Measurements from ENCODE around the gene SMDT1. TPM values are rescaled to one million over a fixed set of nuclear protein-coding genes. Genes with fewer than 3 reads are reported as not detected.

Gene SMDT1, protein sequence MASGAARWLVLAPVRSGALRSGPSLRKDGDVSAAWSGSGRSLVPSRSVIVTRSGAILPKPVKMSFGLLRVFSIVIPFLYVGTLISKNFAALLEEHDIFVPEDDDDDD
- 93.7 TPM for polyA plus RNA-seq
- long read RNA-seq, donor 1, transcript SMDT1-201 (3 exons, 1,567 nt): major isoform, 84 of 88 reads
- long read RNA-seq, donor 1, partial matches to known transcripts: 0 of 88 reads
- long read RNA-seq, donor 1, other reads (novel, unspliced or antisense): 0 of 88 reads
- long read RNA-seq, donor 2, transcript SMDT1-201 (3 exons, 1,567 nt): major isoform, 181 of 215 reads
- long read RNA-seq, donor 2, transcript SMDT1-203 (2 exons, 556 nt): minor isoform, 7 of 215 reads
- long read RNA-seq, donor 2, transcript SMDT1-202 (3 exons, 591 nt): minor isoform, 17 of 215 reads
- long read RNA-seq, donor 2, partial matches to known transcripts: 10 of 215 reads
- long read RNA-seq, donor 2, other reads (novel, unspliced or antisense): 0 of 215 reads
- long read RNA-seq, donor 3, transcript SMDT1-201 (3 exons, 1,567 nt): major isoform, 215 of 256 reads
- long read RNA-seq, donor 3, transcript SMDT1-202 (3 exons, 591 nt): minor isoform, 14 of 256 reads
- long read RNA-seq, donor 3, partial matches to known transcripts: 25 of 256 reads
- long read RNA-seq, donor 3, other reads (novel, unspliced or antisense): 0 of 256 reads
- long read RNA-seq, donor 4, transcript SMDT1-201 (3 exons, 1,567 nt): major isoform, 18 of 20 reads
- long read RNA-seq, donor 4, partial matches to known transcripts: 0 of 20 reads
- long read RNA-seq, donor 4, other reads (novel, unspliced or antisense): 0 of 20 reads
- long read RNA-seq, donor 5, transcript SMDT1-201 (3 exons, 1,567 nt): major isoform, 91 of 102 reads
- long read RNA-seq, donor 5, transcript SMDT1-202 (3 exons, 591 nt): minor isoform, 11 of 102 reads
- long read RNA-seq, donor 5, partial matches to known transcripts: 0 of 102 reads
- long read RNA-seq, donor 5, other reads (novel, unspliced or antisense): 0 of 102 reads
- long read RNA-seq, donor 6, transcript SMDT1-201 (3 exons, 1,567 nt): major isoform, 126 of 150 reads
- long read RNA-seq, donor 6, transcript SMDT1-202 (3 exons, 591 nt): minor isoform, 10 of 150 reads
- long read RNA-seq, donor 6, partial matches to known transcripts: 13 of 150 reads
- long read RNA-seq, donor 6, other reads (novel, unspliced or antisense): 0 of 150 reads
- long read RNA-seq, donor 7, transcript SMDT1-202 (3 exons, 591 nt): minor isoform, 8 of 91 reads
- long read RNA-seq, donor 7, transcript SMDT1-201 (3 exons, 1,567 nt): major isoform, 80 of 91 reads
- long read RNA-seq, donor 7, partial matches to known transcripts: 0 of 91 reads
- long read RNA-seq, donor 7, other reads (novel, unspliced or antisense): 0 of 91 reads
- long read RNA-seq, donor 8, transcript SMDT1-203 (2 exons, 556 nt): minor isoform, 5 of 226 reads
- long read RNA-seq, donor 8, transcript SMDT1-202 (3 exons, 591 nt): minor isoform, 16 of 226 reads
- long read RNA-seq, donor 8, transcript SMDT1-201 (3 exons, 1,567 nt): major isoform, 200 of 226 reads
- long read RNA-seq, donor 8, partial matches to known transcripts: 5 of 226 reads
- long read RNA-seq, donor 8, other reads (novel, unspliced or antisense): 0 of 226 reads
- long read RNA-seq, donor 9, transcript SMDT1-201 (3 exons, 1,567 nt): major isoform, 104 of 123 reads
- long read RNA-seq, donor 9, transcript SMDT1-202 (3 exons, 591 nt): minor isoform, 12 of 123 reads
- long read RNA-seq, donor 9, partial matches to known transcripts: 6 of 123 reads
- long read RNA-seq, donor 9, other reads (novel, unspliced or antisense): 0 of 123 reads
- long read RNA-seq, donor 10, transcript SMDT1-202 (3 exons, 591 nt): minor isoform, 8 of 184 reads
- long read RNA-seq, donor 10, transcript SMDT1-201 (3 exons, 1,567 nt): major isoform, 160 of 184 reads
- long read RNA-seq, donor 10, partial matches to known transcripts: 10 of 184 reads
- long read RNA-seq, donor 10, other reads (novel, unspliced or antisense): 5 of 184 reads
- long read RNA-seq, donor 11, transcript SMDT1-202 (3 exons, 591 nt): minor isoform, 15 of 104 reads
- long read RNA-seq, donor 11, transcript SMDT1-201 (3 exons, 1,567 nt): major isoform, 89 of 104 reads
- long read RNA-seq, donor 11, partial matches to known transcripts: 0 of 104 reads
- long read RNA-seq, donor 11, other reads (novel, unspliced or antisense): 0 of 104 reads

GRCh38 chr22:42079319-42080251 lies at the start of gene SMDT1:
SMDT1 (plus strand) TSS chr22:42079700; CDS start chr22:42079769, 69 bp downstream.
- Histone ChIP-seq H3K4me3 (ENCODE audit: low read length) (peak within 1 kb of the TSS; percentile 71), H3K27ac (ENCODE audit: low read length) (peak within 1 kb of the TSS; percentile 100), H3K27me3 (ENCODE audit: control insufficient read depth, insufficient read depth, low read length) (no peaks in the 10 kb centered on the region), H3K9me3 (ENCODE audit: control insufficient read depth, low read depth, low read length) (no peaks in the 10 kb centered on the region), H3K4me1 (ENCODE audit: control insufficient read depth, insufficient read depth, low read length) (peaks cover 27% of the 10 kb centered on the region), H3K36me3 (ENCODE audit: control insufficient read depth, insufficient read depth, low read length) (peaks cover 42% of the 10 kb centered on the region)
- WGBS (ENCODE audit: insufficient coverage, low lambda C conversion rate): 0% methylated on average over 2 of the region's 71 CpGs
- peak; percentile 98 to 99 for DNase-seq

GRCh38 chr22:42033263-42034181 lies 46.0 kb upstream of the SMDT1 start:
- no peaks in the 10 kb centered on the region for H3K27me3 ChIP-seq (ENCODE audit: control insufficient read depth, insufficient read depth, low read length)
- no peak overlapping the region for H3K4me3 ChIP-seq (ENCODE audit: low read length)
- peaks cover 16% of the 10 kb centered on the region for H3K9me3 ChIP-seq (ENCODE audit: control insufficient read depth, low read depth, low read length)
- no peak overlapping the region for H3K27ac ChIP-seq (ENCODE audit: low read length)
- WGBS (ENCODE audit: insufficient coverage, low lambda C conversion rate): no CpG with 5 or more reads among the region's 5 CpGs
- peak in 1 of 2 donors; percentile 46 for DNase-seq
- peaks cover 4% of the 10 kb centered on the region for H3K4me1 ChIP-seq (ENCODE audit: control insufficient read depth, insufficient read depth, low read length)
- no peaks in the 10 kb centered on the region for H3K36me3 ChIP-seq (ENCODE audit: control insufficient read depth, insufficient read depth, low read length)

GRCh38 chr22:42035256-42035655 lies 44.2 kb upstream of the SMDT1 start:
- DNase-seq: no peak
- WGBS (ENCODE audit: insufficient coverage, low lambda C conversion rate): no CpG with 5 or more reads among the region's 8 CpGs
- H3K9me3 ChIP-seq (ENCODE audit: control insufficient read depth, low read depth, low read length): peaks cover 16% of the 10 kb centered on the region
- H3K36me3 ChIP-seq (ENCODE audit: control insufficient read depth, insufficient read depth, low read length): no peaks in the 10 kb centered on the region
- H3K27me3 ChIP-seq (ENCODE audit: control insufficient read depth, insufficient read depth, low read length): no peaks in the 10 kb centered on the region
- no peak overlapping the region for H3K27ac ChIP-seq (ENCODE audit: low read length)
- H3K4me3 ChIP-seq (ENCODE audit: low read length): no peak overlapping the region
- H3K4me1 ChIP-seq (ENCODE audit: control insufficient read depth, insufficient read depth, low read length): peaks cover 4% of the 10 kb centered on the region

GRCh38 chr22:42039271-42039670 lies 40.2 kb upstream of the SMDT1 start:
- Histone ChIP-seq H3K4me3 (ENCODE audit: low read length) (no peak overlapping the region), H3K36me3 (ENCODE audit: control insufficient read depth, insufficient read depth, low read length) (no peaks in the 10 kb centered on the region), H3K9me3 (ENCODE audit: control insufficient read depth, low read depth, low read length) (peaks cover 20% of the 10 kb centered on the region), H3K27me3 (ENCODE audit: control insufficient read depth, insufficient read depth, low read length) (no peaks in the 10 kb centered on the region), H3K27ac (ENCODE audit: low read length) (no peak overlapping the region), H3K4me1 (ENCODE audit: control insufficient read depth, insufficient read depth, low read length) (no peaks in the 10 kb centered on the region)
- no peak for DNase-seq
- WGBS (ENCODE audit: insufficient coverage, low lambda C conversion rate): 100% methylated on average over 2 of the region's 5 CpGs

GRCh38 chr22:42041784-42042183 lies 37.7 kb upstream of the SMDT1 start:
- DNase-seq: no peak
- Histone ChIP-seq H3K9me3 (ENCODE audit: control insufficient read depth, low read depth, low read length) (peaks cover 16% of the 10 kb centered on the region), H3K27me3 (ENCODE audit: control insufficient read depth, insufficient read depth, low read length) (no peaks in the 10 kb centered on the region), H3K4me3 (ENCODE audit: low read length) (no peak overlapping the region), H3K27ac (ENCODE audit: low read length) (no peak overlapping the region), H3K36me3 (ENCODE audit: control insufficient read depth, insufficient read depth, low read length) (no peaks in the 10 kb centered on the region), H3K4me1 (ENCODE audit: control insufficient read depth, insufficient read depth, low read length) (no peaks in the 10 kb centered on the region)

GRCh38 chr22:42050641-42051180 lies 28.8 kb upstream of the SMDT1 start:
- H3K4me3 ChIP-seq (ENCODE audit: low read length): no peak overlapping the region
- no CpG with 5 or more reads among the region's 2 CpGs for WGBS (ENCODE audit: insufficient coverage, low lambda C conversion rate)

GRCh38 chr22:42052765-42053164 lies 26.7 kb upstream of the SMDT1 start:
- WGBS (ENCODE audit: insufficient coverage, low lambda C conversion rate): 60% methylated on average over 1 of the region's 3 CpGs
- no peaks in the 10 kb centered on the region for H3K36me3 ChIP-seq (ENCODE audit: control insufficient read depth, insufficient read depth, low read length)

More at GRCh38 chr22:42050641-42051180, 28.8 kb upstream of the SMDT1 start:
- Histone ChIP-seq H3K9me3 (ENCODE audit: control insufficient read depth, low read depth, low read length) (no peaks in the 10 kb centered on the region), H3K36me3 (ENCODE audit: control insufficient read depth, insufficient read depth, low read length) (no peaks in the 10 kb centered on the region), H3K27ac (ENCODE audit: low read length) (no peak overlapping the region), H3K4me1 (ENCODE audit: control insufficient read depth, insufficient read depth, low read length) (no peaks in the 10 kb centered on the region), H3K27me3 (ENCODE audit: control insufficient read depth, insufficient read depth, low read length) (no peaks in the 10 kb centered on the region)
- no peak for DNase-seq

More at GRCh38 chr22:42052765-42053164, 26.7 kb upstream of the SMDT1 start:
- Histone ChIP-seq H3K4me1 (ENCODE audit: control insufficient read depth, insufficient read depth, low read length) (no peaks in the 10 kb centered on the region), H3K27me3 (ENCODE audit: control insufficient read depth, insufficient read depth, low read length) (no peaks in the 10 kb centered on the region), H3K9me3 (ENCODE audit: control insufficient read depth, low read depth, low read length) (peaks cover 11% of the 10 kb centered on the region), H3K4me3 (ENCODE audit: low read length) (no peak overlapping the region), H3K27ac (ENCODE audit: low read length) (no peak overlapping the region)
- no peak for DNase-seq
